ENCODE results near the gene SLC9A3.

- TF ChIP-seq EZH2 (IDR thresholded peaks at IDR 0.05; ENCODE audit: insufficient read depth, poor library complexity, severe bottlenecking) (no peak), EZH2phosphoT487 (IDR thresholded peaks at IDR 0.05; ENCODE audit: insufficient read depth, low read depth) (no peak)
These were observed 30.9 kb upstream of the SLC9A3 start for GRCh38 chr5:555058-555623.

Data from GM23248 (cell line).